CD4-positive, alpha-beta T cell treated with Interleukin-4 for 1 hour (primary cell): Measurements from ENCODE around the gene KAT14.
"Not testable (repeated sequence)": the region's sequence is repeated elsewhere in the genome, so short reads cannot be mapped to it uniquely, and the experiment has no call there.

Source experiments
- DNase-seq, 2 donors: peaks; one replicate each; pipeline ENCODE4 v3.0.0-alpha.2; 2020 to 2022

The KAT14 gene

GRCh38 chr20:18165553-18165952 is 27.9 kb downstream of the KAT14 start:
- DNase-seq = no peak

DNA sequence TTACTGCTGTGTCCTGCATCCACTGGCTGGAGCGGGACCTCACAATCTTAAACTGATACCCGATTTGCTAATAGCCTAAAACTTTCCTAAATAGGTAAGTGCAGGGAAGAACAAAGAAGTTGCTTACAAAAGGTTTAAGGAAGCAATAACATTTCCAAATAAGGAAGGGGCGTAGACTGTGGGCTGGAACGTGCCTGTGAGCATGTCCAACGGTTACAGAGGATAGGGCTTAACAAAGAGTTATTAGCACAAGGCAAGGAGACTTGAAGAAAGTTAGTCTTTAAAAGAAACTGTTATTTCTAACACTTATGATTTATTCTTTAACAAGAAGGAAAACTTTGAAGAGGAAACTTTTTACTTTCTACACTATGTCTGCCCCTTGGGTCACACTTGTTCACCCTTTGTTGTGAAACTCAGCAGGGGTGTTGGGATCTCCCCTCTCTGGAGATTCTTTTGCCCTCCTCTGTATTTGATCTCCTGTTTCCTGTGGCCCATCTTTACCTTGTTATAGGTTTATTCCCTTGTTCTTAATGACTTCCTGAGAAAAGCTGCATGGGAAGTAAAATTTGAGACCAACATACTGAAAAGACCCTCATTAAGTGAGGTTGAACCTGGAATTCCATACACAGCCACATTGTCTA is 28.7 kb downstream of the KAT14 start:
- no peak for DNase-seq

- DNase-seq = no peak
These were observed 29.3 kb downstream of the KAT14 start for GRCh38 chr20:18166950-18167349.

- no peak for DNase-seq
These were observed 34.7 kb downstream of the KAT14 start for GRCh38 chr20:18172379-18172778.

GRCh38 chr20:18174906-18175683 is 37.4 kb downstream of the KAT14 start:
- no peak for DNase-seq

- DNase-seq = no peak
These were observed 38.7 kb downstream of the KAT14 start for GRCh38 chr20:18176318-18176785.

DNA sequence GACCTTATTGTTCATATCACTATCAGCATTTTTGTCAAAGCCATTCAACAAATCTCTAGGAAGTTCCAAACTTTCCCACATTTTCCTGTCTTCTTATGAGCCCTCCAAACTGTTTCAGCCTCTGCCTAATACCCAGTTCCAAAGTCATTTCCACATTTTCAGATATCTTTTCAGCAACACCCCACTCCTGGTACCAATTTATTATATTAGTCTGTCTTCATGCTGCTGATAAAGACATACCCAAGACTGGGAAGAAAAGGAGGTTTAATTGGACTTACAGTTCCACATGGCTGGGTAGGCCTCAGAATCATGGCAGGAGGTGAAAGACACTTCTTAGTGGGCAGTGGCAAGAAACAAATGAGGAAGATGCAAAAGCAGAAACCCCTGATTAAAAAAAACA is 42.7 kb downstream of the KAT14 start:
- DNase-seq = not testable (repeated sequence)

DNA sequence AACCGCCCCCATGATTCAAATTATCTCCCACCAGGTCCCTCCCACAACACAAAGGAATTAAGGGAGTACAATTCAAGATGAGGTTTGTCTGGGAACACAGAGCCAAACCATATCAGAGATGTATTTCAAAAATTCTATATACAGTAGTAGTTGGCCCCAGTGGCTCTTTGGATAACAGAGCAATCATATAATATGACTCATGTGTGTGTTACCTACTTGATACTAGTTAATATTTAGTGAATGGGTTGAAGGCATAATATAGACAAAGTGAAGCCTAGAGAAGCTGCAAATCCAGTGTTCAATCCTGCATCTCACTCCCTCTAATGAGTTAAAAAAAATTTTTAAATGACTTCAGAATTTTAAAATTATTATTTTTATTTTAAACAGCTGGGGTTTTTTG is 43.2 kb downstream of the KAT14 start:
- no peak for DNase-seq

GRCh38 chr20:18187020-18187419 is 49.4 kb downstream of the KAT14 start:
- DNase-seq = no peak

DNA sequence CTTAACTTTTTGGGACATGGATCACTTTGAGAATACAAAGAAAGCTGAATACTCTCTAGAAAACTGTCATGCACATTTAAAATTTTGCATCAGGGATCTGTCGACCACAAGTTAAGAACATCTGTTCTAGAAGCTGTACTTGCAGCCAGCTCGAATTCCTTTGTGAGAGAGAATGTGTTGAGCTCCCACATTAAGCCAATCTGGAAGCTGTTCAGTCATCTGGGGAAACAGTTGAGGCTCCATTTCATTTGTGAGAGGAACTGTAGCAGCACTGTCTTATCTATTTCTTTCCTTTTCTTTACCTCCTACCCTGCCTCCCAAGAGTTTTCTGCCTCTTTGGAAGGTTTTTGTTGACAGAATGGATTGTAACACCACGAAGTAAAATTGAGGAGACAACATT is 50.8 kb downstream of the KAT14 start:
- no peak for DNase-seq

DNA sequence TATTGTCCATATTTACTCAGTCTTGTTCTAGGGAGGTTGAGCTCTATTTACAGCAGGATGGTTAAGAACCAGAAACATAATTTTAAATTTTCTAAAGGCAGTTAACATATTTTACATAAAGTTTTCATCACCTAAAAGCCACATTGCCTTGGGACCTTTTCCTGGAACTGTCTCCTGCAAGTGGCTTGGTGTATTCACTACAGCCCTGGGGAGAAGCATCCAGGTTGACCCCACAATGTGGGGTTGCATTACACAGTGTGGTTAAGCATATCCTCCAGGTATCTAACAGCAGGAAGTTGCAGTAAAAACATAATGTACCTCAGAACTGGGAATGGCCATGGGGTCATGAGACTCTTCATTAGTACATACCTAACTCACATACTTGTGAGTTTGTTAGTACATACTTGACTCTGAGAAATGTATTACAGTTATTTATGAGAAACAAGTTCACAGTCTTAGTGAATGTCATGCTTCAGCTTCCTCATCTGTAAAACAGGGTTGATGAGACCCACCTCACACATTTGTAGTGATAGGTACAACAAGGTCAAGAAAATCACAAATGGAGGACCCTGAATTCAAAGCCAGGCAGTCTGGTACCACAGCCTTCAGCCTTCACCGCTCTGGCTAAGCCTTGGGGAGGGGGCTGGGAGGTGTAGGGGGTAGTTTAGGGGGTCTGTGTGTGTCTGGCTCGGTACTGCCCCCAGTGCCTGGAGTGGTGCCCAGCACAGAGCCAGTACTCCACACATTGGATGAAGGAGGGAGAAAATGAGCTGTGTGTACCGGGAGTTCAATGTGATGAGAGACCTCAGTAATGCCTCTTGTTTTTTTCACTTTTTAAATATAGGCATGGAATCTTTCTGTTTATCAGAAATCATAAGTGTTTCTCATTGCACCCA is 52.9 kb downstream of the KAT14 start:
- no peak for DNase-seq

DNA sequence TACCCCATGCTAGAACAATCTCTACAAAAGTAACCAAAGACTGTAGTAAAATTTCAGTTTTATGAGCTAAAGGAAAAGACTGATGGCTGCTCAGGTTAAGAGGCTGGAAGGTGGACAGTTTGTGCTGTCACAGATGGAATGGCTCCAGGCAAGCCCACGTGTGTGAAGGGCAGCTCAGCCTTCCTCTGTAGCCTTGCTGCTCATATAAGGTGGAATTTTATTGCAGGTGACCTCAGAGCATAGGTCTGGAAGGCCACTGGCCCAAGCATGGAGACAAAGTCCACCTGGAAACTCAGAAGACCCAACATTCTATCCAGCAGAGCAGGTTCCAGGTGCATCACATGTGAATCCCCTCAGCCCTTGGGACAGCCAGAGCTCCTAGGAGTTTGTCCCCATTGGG is 53.6 kb downstream of the KAT14 start:
- DNase-seq = no peak

DNA sequence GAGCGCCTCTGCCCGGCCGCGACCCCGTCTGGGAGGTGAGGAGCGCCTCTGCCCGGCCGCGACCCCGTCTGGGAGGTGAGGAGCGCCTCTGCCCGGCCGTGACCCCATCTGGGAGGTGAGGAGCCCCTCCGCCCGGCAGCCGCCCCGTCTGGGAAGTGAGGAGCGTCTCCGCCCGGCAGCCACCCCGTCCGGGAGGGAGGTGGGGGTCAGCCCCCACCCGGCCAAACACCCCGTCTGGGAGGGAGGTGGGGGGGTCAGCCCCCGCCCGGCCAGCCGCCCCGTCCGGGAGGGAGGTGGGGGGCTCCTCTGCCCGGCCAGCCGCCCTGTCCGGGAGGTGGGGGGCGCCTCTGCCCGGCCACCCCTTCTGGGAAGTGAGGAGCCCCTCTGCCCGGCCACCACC is 56.8 kb downstream of the KAT14 start:
- DNase-seq = not testable (repeated sequence)

DNA sequence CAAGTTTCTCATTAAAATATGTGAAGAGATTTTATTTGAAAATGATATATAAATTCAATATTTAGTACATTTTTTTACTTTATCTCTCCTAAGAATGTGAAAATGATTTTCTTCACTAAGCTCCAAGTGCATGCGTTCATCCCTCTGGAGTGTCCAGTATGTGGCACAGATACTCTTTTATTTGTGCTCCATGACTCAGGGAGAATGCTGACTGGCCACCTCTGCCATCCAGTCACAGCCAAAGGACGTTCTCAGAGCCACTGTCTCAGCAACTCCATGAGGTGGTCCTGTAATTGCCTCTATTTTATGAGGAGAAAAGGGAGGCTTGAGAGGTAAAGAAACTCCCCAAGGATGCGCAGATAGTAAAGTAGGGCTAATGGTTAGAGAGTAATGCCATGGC is 58.3 kb downstream of the KAT14 start:
- no peak for DNase-seq

- DNase-seq = no peak
These were observed 59.9 kb downstream of the KAT14 start for GRCh38 chr20:18197382-18198070.

DNA sequence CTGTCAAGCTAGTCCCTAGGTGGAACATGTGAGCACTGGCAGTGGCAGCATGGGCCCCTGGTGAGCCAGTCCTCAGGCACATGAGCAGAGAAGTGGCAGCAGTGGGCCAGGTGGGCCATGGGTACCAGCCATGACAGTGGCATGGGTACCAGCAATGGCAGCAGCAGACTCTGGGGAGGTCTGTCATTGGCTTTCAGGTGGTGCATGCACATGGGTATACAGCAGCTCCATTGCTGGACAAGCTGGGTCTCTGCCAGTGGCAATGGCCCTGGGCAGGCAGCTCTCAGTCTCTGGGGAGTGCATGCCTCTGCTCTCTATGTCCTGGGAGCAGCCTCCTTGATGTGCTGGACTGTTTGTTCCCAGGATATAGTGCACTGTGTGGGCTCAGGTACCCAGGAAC is 65.3 kb downstream of the KAT14 start:
- no peak for DNase-seq

DNA sequence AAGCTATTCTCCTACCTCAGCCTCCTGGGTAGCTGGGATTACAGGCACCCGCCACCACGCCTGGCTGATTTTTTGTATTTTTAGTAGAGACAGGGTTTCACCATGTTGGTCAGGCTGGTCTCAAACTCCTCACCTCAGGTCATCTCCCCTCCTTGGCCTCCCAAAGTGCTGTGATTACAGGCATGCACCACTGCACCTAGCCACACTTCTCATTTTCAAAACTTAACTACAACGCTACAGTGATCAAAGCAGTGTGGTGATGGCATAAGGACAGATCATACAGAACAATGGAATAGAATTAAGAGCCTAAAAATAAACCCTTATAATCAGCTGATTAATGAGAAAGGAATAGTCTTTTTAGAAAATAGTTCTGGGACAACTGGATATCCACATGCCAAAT is 66.0 kb downstream of the KAT14 start:
- not testable (repeated sequence) for DNase-seq

DNA sequence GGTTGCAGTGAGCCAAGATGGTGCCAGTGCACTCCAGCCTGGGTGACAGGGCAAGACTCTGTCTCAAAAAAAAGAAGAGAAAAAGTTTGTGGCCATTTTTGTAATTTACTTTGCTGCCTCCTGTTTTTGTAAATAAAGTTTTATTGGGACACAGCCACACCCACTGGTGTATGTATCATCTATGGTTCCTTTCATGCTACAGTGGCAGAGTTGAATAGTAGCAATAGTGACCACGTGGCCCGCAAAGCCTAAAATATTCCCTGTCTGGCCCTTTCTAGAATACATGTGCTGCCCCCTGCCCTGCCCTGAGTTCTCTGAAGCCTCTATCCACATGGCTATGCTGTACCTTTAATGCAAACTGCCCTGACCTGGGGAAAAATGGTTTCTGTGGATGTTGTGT is 75.3 kb downstream of the KAT14 start:
- no peak for DNase-seq

GRCh38 chr20:18215566-18215965 is 77.9 kb downstream of the KAT14 start:
- no peak for DNase-seq

DNA sequence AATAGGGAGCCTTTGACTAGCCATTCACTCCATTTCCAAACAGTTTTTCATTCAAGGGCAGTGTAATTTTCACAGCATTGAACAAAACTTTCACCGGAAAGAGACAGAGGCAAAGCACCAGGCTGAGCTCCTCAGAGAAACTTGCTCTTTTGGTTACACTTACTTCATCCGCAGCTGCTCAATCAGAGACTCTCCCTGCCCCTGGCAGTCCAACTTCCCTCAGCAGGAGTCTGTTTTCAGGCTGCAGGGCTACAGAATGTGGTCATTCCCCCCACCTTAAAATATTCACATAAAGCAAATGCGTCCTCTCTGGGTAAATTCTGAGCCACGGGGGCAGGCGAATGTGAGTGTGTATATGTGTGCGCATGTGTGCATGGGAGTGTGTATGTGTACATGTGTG is 80.6 kb downstream of the KAT14 start:
- DNase-seq = no peak

- no peak for DNase-seq
These were observed 85.7 kb downstream of the KAT14 start for GRCh38 chr20:18223409-18223808.

DNA sequence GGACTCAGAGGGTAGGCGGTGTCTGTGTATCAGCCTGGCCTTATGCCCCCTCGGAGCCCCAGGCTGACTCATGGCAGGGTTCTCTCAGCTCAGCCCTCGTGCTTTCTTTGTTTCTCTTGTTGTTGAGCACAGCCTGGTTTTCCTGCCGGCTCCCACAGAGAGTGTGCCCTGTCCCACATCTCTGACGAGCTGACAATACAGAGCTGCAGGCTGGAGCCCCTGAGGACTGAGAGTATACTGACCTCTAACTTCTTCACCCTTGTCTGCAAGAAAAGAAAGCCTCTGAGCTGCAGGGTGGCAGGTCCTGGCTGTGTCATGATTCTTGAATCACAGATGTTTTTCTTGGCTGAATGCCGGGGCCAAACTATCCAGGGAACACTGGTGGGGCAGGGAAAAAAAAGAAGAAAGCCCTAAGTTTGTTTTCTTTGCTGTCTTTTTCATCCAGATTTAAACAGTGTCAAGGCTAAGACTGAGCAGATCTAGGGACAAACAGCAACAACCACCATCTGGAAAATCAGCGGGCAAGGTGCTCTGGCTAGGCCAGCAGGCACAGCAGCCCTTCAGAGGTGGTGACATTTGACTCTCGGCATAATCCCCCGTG is 87.4 kb downstream of the KAT14 start:
- no peak for DNase-seq

DNA sequence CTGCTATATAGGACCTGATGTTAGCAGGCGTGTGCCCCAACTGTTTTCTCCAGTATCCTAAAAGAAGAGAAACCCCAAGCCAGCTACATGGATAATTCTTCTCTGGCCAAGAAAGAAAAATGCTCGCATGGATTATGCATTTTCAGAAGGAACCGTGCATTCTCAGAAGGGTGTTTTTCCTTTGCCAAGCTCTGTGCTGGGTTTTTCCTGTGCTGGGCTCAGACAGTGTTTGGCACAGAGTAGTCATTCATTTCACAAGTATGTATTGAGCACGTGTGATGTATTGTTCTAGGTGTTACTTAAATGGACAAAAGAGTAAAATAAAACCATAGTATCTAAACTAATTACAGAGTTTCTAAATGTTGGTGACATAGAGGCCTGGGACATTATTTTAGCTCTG is 88.0 kb downstream of the KAT14 start:
- no peak for DNase-seq
